ENCODE results near the gene YAF2. TPM values are rescaled to one million over a fixed set of nuclear protein-coding genes. Genes with fewer than 3 reads are reported as not detected.
"Not testable (repeated sequence)": the region's sequence is repeated elsewhere in the genome, so short reads cannot be mapped to it uniquely, and the experiment has no call there.

YAF2 gene
- total and polyA plus RNA-seq, 2 donors: 24.9 to 28.3 TPM

DNA sequence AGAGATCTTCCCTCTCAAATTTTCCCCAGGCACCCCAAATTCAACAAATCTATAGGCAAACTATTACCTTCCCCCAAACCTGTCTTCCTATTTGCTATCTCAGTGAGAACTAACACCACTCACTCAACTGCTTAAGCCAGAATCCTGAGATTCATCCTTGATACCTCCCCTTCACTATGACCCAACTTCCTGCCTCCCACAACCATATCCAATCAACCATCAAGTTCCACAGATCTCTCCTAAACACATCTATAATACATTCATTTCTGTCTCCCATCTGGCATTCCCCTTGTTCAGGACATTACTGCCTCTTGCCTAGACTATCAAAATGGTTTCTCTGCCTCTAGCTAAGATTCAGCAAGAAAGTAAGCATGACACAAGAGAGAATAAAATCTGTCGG lies 21.3 kb downstream of the YAF2 start:
- Histone ChIP-seq H3K9me3 (ENCODE audit: control insufficient read depth in 2 of 2, insufficient read depth in 1 of 2, low read length in 1 of 2) (no peaks in the 10 kb centered on the region), H3K27ac (ENCODE audit: low read depth in 1 of 2, low read length in 1 of 2) (no peak overlapping the region), H3K36me3 (ENCODE audit: control insufficient read depth in 2 of 2, insufficient read depth in 2 of 2, low read length in 1 of 2) (no peaks in the 10 kb centered on the region), H3K4me3 (ENCODE audit: low read length in 2 of 2) (no peak overlapping the region), H3K27me3 (ENCODE audit: control insufficient read depth in 2 of 2, insufficient read depth in 1 of 2, low read length in 1 of 2) (no peaks in the 10 kb centered on the region), H3K4me1 (ENCODE audit: control insufficient read depth in 2 of 2, insufficient read depth in 2 of 2, low read length in 2 of 2) (peaks cover 0 to 3% of the 10 kb centered on the region in 2 donors)
- DNase-seq (ENCODE audit: low read depth in 6 of 9, low spot score in 9 of 9): no peak
- 97% methylated on average over 1 of the region's 1 CpG for WGBS

DNA sequence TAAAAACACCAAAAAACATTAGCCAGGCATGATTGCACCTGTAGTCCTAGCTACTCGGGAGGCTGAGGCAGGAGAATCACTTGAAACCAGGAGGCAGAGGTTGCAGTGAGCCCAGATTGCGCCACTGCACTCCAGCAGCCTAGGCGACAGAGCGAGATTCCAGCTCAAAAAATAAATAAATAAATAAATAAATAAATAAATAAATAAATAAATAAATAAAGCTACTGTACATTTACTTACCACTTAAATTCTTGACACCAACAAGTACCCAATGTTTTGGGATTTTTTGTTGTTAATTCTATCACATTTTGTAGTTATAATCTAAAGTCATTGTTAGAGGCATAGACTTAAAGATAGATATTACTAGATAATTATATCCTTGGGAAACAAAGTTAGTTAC lies 22.3 kb downstream of the YAF2 start:
- DNase-seq (ENCODE audit: low read depth in 6 of 9, low spot score in 9 of 9); H3K27me3 ChIP-seq (ENCODE audit: control insufficient read depth in 2 of 2, insufficient read depth in 1 of 2, low read length in 1 of 2); H3K9me3 ChIP-seq (ENCODE audit: control insufficient read depth in 2 of 2, insufficient read depth in 1 of 2, low read length in 1 of 2); H3K4me1 ChIP-seq (ENCODE audit: control insufficient read depth in 2 of 2, insufficient read depth in 2 of 2, low read length in 2 of 2); H3K4me3 ChIP-seq (ENCODE audit: low read length in 2 of 2); H3K27ac ChIP-seq (ENCODE audit: low read depth in 1 of 2, low read length in 1 of 2); H3K36me3 ChIP-seq (ENCODE audit: control insufficient read depth in 2 of 2, insufficient read depth in 2 of 2, low read length in 1 of 2): not testable (repeated sequence)
- 97% methylated on average over 4 of the region's 4 CpGs for WGBS

DNA sequence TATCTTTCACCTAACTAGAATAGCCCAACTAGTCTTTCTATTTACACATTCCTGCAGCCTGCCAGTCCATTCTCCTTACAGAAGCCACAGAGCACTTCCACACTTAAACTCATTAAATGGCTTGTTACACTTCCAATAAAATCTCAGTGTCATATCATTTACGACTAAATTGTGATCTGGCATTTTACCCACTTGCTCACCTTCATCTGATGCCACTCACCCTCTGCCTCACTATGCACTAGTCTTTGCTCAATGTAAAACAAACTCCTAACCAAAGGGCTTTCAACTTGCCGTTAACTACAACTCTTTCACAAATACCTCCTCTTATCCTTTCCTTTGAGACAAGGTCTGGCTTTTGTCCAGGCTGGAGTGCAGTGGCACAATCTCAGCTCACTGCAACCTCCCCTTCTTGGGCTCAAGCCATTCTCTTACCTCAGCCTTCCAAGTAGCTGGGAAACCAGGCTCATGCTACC lies 24.1 kb downstream of the YAF2 start:
- no peak for DNase-seq (ENCODE audit: low read depth in 6 of 9, low spot score in 9 of 9)
- Histone ChIP-seq H3K27ac (ENCODE audit: low read depth in 1 of 2, low read length in 1 of 2) (no peak overlapping the region), H3K9me3 (ENCODE audit: control insufficient read depth in 2 of 2, insufficient read depth in 1 of 2, low read length in 1 of 2) (no peaks in the 10 kb centered on the region), H3K36me3 (ENCODE audit: control insufficient read depth in 2 of 2, insufficient read depth in 2 of 2, low read length in 1 of 2) (peaks cover 0 to 3% of the 10 kb centered on the region in 2 donors), H3K4me1 (ENCODE audit: control insufficient read depth in 2 of 2, insufficient read depth in 2 of 2, low read length in 2 of 2) (peaks cover 0 to 3% of the 10 kb centered on the region in 2 donors), H3K4me3 (ENCODE audit: low read length in 2 of 2) (no peak overlapping the region), H3K27me3 (ENCODE audit: control insufficient read depth in 2 of 2, insufficient read depth in 1 of 2, low read length in 1 of 2) (no peaks in the 10 kb centered on the region)
- 95% methylated on average over 2 of the region's 2 CpGs for WGBS

DNA sequence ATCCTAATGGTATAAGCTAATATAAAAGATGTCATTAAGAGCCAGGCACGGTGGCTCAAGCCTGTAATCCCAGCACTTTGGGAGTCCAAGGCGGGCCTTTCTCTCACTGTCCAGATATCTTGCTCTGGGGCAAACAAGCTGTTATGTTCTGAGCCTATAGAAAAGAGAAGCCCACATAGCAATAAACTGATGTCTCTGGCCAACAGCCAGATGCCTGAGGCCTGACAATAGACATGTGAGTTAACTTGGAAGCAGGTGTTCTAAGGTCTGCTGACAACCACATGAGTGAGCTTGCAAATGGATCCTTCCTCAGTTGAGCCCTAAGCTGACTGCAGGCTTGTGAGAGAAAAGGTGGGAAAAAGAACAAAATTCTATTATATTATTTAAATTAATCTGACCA lies 25.0 kb downstream of the YAF2 start:
- H3K27me3 ChIP-seq (ENCODE audit: control insufficient read depth in 2 of 2, insufficient read depth in 1 of 2, low read length in 1 of 2): no peaks in the 10 kb centered on the region

DNA sequence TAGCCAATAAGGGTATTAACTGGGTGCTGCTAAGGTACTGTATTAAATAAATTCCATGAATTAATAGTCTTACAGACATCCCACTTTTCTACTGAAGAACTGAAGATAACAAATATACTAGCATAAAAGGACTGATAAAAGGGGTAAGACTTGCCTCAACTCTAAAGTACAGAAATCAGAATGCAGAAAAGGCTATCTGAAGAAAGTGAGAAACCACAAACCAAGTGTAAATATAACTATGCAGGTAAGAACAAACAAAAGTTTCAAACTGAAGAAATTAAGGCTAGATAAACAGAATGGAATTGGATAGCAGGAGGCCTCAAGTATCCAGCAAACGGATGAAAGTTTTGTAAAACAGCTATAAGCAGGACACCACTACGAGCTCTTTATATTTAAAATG lies 29.5 kb downstream of the YAF2 start:
- WGBS: 96% methylated on average over 2 of the region's 2 CpGs
- H3K9me3 ChIP-seq (ENCODE audit: control insufficient read depth in 2 of 2, insufficient read depth in 1 of 2, low read length in 1 of 2): no peaks in the 10 kb centered on the region
- peaks cover 0 to 3% of the 10 kb centered on the region in 2 donors for H3K36me3 ChIP-seq (ENCODE audit: control insufficient read depth in 2 of 2, insufficient read depth in 2 of 2, low read length in 1 of 2)
- H3K4me1 ChIP-seq (ENCODE audit: control insufficient read depth in 2 of 2, insufficient read depth in 2 of 2, low read length in 2 of 2): peaks cover 0 to 3% of the 10 kb centered on the region in 2 donors
- DNase-seq (ENCODE audit: low read depth in 6 of 9, low spot score in 9 of 9): no peak
- no peak overlapping the region for H3K27ac ChIP-seq (ENCODE audit: low read depth in 1 of 2, low read length in 1 of 2)
- H3K4me3 ChIP-seq (ENCODE audit: low read length in 2 of 2): no peak overlapping the region
- no peaks in the 10 kb centered on the region for H3K27me3 ChIP-seq (ENCODE audit: control insufficient read depth in 2 of 2, insufficient read depth in 1 of 2, low read length in 1 of 2)

More for the DNA sequence above, 25.0 kb downstream of the YAF2 start:
- Histone ChIP-seq H3K36me3 (ENCODE audit: control insufficient read depth in 2 of 2, insufficient read depth in 2 of 2, low read length in 1 of 2) (peaks cover 0 to 3% of the 10 kb centered on the region in 2 donors), H3K4me3 (ENCODE audit: low read length in 2 of 2) (no peak overlapping the region), H3K9me3 (ENCODE audit: control insufficient read depth in 2 of 2, insufficient read depth in 1 of 2, low read length in 1 of 2) (no peaks in the 10 kb centered on the region), H3K27ac (ENCODE audit: low read depth in 1 of 2, low read length in 1 of 2) (no peak overlapping the region), H3K4me1 (ENCODE audit: control insufficient read depth in 2 of 2, insufficient read depth in 2 of 2, low read length in 2 of 2) (peaks cover 0 to 3% of the 10 kb centered on the region in 2 donors)
- 93% methylated on average over 2 of the region's 2 CpGs for WGBS
- peak in 1 of 9 donors; percentile 32 for DNase-seq (ENCODE audit: low read depth in 6 of 9, low spot score in 9 of 9)

DNA sequence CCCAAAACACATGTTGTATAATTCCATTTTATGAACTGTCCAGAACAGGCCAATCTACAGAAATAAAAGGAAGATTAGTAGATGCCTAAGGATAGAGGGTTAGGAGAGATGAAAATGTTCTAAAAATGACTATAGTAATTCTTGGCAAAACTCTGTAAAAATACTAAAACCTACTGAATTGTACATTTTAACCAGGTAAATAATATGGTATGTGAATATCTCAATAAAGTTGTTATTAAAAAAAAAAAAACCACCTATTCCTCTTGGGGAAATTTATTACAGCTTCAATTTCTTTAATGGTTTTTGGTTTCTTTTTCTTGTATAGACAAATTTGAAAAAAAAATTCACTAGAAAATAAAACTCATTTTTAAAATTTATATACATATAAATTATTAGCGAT lies 33.2 kb downstream of the YAF2 start:
- Histone ChIP-seq H3K27ac (ENCODE audit: low read depth in 1 of 2, low read length in 1 of 2) (no peak overlapping the region), H3K27me3 (ENCODE audit: control insufficient read depth in 2 of 2, insufficient read depth in 1 of 2, low read length in 1 of 2) (no peaks in the 10 kb centered on the region), H3K36me3 (ENCODE audit: control insufficient read depth in 2 of 2, insufficient read depth in 2 of 2, low read length in 1 of 2) (no peaks in the 10 kb centered on the region), H3K4me3 (ENCODE audit: low read length in 2 of 2) (no peak overlapping the region), H3K9me3 (ENCODE audit: control insufficient read depth in 2 of 2, insufficient read depth in 1 of 2, low read length in 1 of 2) (no peaks in the 10 kb centered on the region), H3K4me1 (ENCODE audit: control insufficient read depth in 2 of 2, insufficient read depth in 2 of 2, low read length in 2 of 2) (no peaks in the 10 kb centered on the region)
- DNase-seq (ENCODE audit: low read depth in 6 of 9, low spot score in 9 of 9): no peak
- 99% methylated on average over 1 of the region's 1 CpG for WGBS

DNA sequence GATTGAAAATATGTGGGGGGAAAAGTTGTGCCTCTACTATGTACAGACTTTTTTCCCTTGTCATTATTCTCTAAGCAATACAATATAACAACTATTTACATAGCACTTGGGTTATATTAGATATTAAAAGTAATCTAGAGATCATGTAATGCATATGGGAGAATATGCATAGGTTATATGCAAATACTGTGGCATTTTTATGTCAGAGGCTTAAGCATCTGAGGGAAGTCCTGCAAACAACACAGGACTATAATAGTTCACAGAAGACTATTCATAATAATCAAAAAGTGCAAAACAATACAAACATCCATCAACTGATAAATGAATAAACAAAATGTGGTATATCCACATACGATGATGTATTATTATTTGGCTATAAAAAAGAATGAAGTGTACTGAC lies 33.7 kb downstream of the YAF2 start:
- Histone ChIP-seq H3K4me1 (ENCODE audit: control insufficient read depth in 2 of 2, insufficient read depth in 2 of 2, low read length in 2 of 2) (no peaks in the 10 kb centered on the region), H3K4me3 (ENCODE audit: low read length in 2 of 2) (no peak overlapping the region), H3K27me3 (ENCODE audit: control insufficient read depth in 2 of 2, insufficient read depth in 1 of 2, low read length in 1 of 2) (no peaks in the 10 kb centered on the region), H3K9me3 (ENCODE audit: control insufficient read depth in 2 of 2, insufficient read depth in 1 of 2, low read length in 1 of 2) (no peaks in the 10 kb centered on the region), H3K27ac (ENCODE audit: low read depth in 1 of 2, low read length in 1 of 2) (no peak overlapping the region), H3K36me3 (ENCODE audit: control insufficient read depth in 2 of 2, insufficient read depth in 2 of 2, low read length in 1 of 2) (no peaks in the 10 kb centered on the region)
- no peak for DNase-seq (ENCODE audit: low read depth in 6 of 9, low spot score in 9 of 9)
- WGBS: 97% methylated on average over 1 of the region's 1 CpG

DNA sequence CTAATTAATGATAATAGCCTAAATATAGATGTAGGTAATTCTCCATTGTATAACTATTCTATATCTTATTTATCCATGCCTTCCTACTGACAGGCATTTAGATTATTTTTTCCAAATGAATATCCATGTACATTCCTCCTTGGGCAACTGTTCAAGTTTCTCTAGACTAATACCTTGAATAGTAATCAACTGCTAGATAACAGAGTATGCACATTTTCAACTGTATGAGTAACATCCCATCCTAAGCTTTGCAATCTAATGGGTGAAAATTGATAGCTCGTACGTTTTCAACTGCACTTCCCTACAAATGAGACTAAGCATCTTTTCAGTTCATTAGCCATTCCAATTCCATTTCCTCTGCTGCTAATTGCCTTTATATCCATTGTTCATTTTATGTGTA lies 37.0 kb downstream of the YAF2 start:
- over 99% methylated on average over 2 of the region's 2 CpGs for WGBS
- no peak for DNase-seq (ENCODE audit: low read depth in 6 of 9, low spot score in 9 of 9)
- Histone ChIP-seq H3K36me3 (ENCODE audit: control insufficient read depth in 2 of 2, insufficient read depth in 2 of 2, low read length in 1 of 2) (peaks cover 0 to 9% of the 10 kb centered on the region in 2 donors), H3K27me3 (ENCODE audit: control insufficient read depth in 2 of 2, insufficient read depth in 1 of 2, low read length in 1 of 2) (no peaks in the 10 kb centered on the region), H3K4me3 (ENCODE audit: low read length in 2 of 2) (no peak overlapping the region), H3K27ac (ENCODE audit: low read depth in 1 of 2, low read length in 1 of 2) (no peak overlapping the region), H3K9me3 (ENCODE audit: control insufficient read depth in 2 of 2, insufficient read depth in 1 of 2, low read length in 1 of 2) (no peaks in the 10 kb centered on the region), H3K4me1 (ENCODE audit: control insufficient read depth in 2 of 2, insufficient read depth in 2 of 2, low read length in 2 of 2) (no peaks in the 10 kb centered on the region)

DNA sequence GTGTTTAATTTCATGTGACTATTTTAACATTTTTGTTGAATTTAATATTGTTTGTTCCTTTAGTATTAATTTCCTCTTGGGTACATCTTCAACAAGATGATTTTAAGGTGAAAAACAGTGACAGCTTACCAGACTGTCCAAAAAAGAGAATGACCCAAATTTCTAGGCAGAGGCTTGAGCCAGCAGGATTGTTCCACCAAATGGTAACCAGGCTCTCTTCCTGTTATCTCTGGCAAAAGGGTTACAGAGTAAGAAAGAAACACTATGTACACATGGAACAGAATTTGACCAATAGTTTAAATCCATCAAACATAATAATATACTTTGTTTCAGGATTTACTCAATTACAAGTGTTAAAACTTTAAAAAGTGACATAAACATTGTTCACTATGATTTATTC lies 39.0 kb downstream of the YAF2 start:
- no peak for DNase-seq (ENCODE audit: low read depth in 6 of 9, low spot score in 9 of 9)
- H3K4me3 ChIP-seq (ENCODE audit: low read length in 2 of 2): no peak overlapping the region
- H3K27me3 ChIP-seq (ENCODE audit: control insufficient read depth in 2 of 2, insufficient read depth in 1 of 2, low read length in 1 of 2): no peaks in the 10 kb centered on the region
- no peak overlapping the region for H3K27ac ChIP-seq (ENCODE audit: low read depth in 1 of 2, low read length in 1 of 2)
- H3K9me3 ChIP-seq (ENCODE audit: control insufficient read depth in 2 of 2, insufficient read depth in 1 of 2, low read length in 1 of 2): no peaks in the 10 kb centered on the region
- H3K4me1 ChIP-seq (ENCODE audit: control insufficient read depth in 2 of 2, insufficient read depth in 2 of 2, low read length in 2 of 2): no peaks in the 10 kb centered on the region
- peaks cover 0 to 9% of the 10 kb centered on the region in 2 donors for H3K36me3 ChIP-seq (ENCODE audit: control insufficient read depth in 2 of 2, insufficient read depth in 2 of 2, low read length in 1 of 2)
